HEK293 (cell line): Measurements from ENCODE around the gene SLIT1.

Experiments
- ATF2 ChIP-seq: fragments of 450-650 bp; formaldehyde crosslinking; IDR thresholded peaks from 2 replicates; pipeline ENCODE4 v1.5.1; 2016; ENCODE audit warnings: missing biosample characterization, missing genetic modification characterization, low read depth
- CTCF ChIP-seq: fragments of 450-650 bp; formaldehyde crosslinking; IDR thresholded peaks from 2 replicates; pipeline ENCODE4 v1.5.1; 2016; ENCODE audit warnings: missing biosample characterization, missing genetic modification characterization
- REST ChIP-seq: fragments of 450-650 bp; formaldehyde crosslinking; IDR thresholded peaks from 2 replicates; pipeline ENCODE4 v1.5.1; 2016; ENCODE audit warnings: missing biosample characterization, missing genetic modification characterization
- ZFP69B ChIP-seq: fragments of 450-650 bp; formaldehyde crosslinking; IDR thresholded peaks from 2 replicates; pipeline ENCODE4 v1.5.1; 2016; ENCODE audit warnings: missing biosample characterization, missing genetic modification characterization
- ZNF146 ChIP-seq: fragments of 450-650 bp; formaldehyde crosslinking; IDR thresholded peaks from 2 replicates; pipeline ENCODE4 v1.5.1; 2016; ENCODE audit warnings: missing biosample characterization, missing genetic modification characterization
- ZNF211 ChIP-seq: fragments of 450-650 bp; formaldehyde crosslinking; IDR thresholded peaks from 2 replicates; pipeline ENCODE4 v1.5.1; 2016; ENCODE audit warnings: low read depth, missing biosample characterization, missing genetic modification characterization
- ZNF214 ChIP-seq: fragments of 450-650 bp; formaldehyde crosslinking; IDR thresholded peaks from 2 replicates; pipeline ENCODE4 v1.5.1; 2017; ENCODE audit warnings: missing biosample characterization, mild to moderate bottlenecking, missing genetic modification characterization, borderline replicate concordance
- ZNF239 ChIP-seq: fragments of 450-650 bp; formaldehyde crosslinking; IDR thresholded peaks from 2 replicates; pipeline ENCODE4 v1.5.1; 2016; ENCODE audit warnings: missing biosample characterization, missing genetic modification characterization
- ZNF335 ChIP-seq: fragments of 450-650 bp; formaldehyde crosslinking; conservative IDR thresholded peaks from 2 replicates; pipeline ENCODE4 v1.5.1; 2016; ENCODE audit warnings: missing biosample characterization, missing genetic modification characterization
- ZNF561 ChIP-seq: fragments of 450-650 bp; IDR thresholded peaks from 2 replicates; pipeline ENCODE4 v1.5.1; 2018; ENCODE audit warnings: missing biosample characterization, missing genetic modification characterization, borderline replicate concordance

- TF ChIP-seq CTCF: no peak
- no peak for TF ChIP-seq ATF2 (tag by site-specific recombination)
- no peak for TF ChIP-seq ZNF146
- no peak for TF ChIP-seq ZNF239
- no peak for TF ChIP-seq REST
- TF ChIP-seq ZNF211 (tag by site-specific recombination): no peak
- TF ChIP-seq ZFP69B (tag by site-specific recombination): no peak
- TF ChIP-seq ZNF561 (tag by site-specific recombination): no peak
- no peak for TF ChIP-seq ZNF214 (tag by site-specific recombination)
- TF ChIP-seq ZNF335 (tag by site-specific recombination): no peak
Measured at GRCh38 chr10:97144297-97144696, 41.5 kb downstream of the SLIT1 start.
